T-helper 22 cell (primary cell): Measurements from ENCODE around the gene NELL2.

Experiments
- DNase-seq: peaks from one replicate; pipeline ENCODE4 v3.0.0-alpha.2; 2020; ENCODE audit warnings: low read depth

The NELL2 gene

DNA sequence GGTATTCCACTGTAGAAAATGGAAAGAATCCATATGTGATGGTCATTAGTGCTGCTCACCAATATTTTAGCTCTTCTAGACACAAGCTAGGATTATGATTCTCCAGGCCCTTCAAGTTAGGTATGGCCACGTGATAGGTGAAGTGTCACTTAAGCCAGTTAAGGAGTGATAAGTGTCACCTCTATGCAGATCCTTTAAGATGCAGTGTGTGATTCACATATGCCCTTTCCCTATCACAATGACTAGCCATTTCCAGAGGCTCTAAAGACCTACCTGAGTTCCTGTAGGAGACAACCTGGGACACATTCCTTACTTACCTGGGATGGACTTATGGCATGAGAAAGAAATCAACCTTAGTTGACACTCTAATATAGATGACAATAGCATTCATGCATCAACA lies 343.2 kb downstream of the NELL2 start:
- no peak for DNase-seq

DNA sequence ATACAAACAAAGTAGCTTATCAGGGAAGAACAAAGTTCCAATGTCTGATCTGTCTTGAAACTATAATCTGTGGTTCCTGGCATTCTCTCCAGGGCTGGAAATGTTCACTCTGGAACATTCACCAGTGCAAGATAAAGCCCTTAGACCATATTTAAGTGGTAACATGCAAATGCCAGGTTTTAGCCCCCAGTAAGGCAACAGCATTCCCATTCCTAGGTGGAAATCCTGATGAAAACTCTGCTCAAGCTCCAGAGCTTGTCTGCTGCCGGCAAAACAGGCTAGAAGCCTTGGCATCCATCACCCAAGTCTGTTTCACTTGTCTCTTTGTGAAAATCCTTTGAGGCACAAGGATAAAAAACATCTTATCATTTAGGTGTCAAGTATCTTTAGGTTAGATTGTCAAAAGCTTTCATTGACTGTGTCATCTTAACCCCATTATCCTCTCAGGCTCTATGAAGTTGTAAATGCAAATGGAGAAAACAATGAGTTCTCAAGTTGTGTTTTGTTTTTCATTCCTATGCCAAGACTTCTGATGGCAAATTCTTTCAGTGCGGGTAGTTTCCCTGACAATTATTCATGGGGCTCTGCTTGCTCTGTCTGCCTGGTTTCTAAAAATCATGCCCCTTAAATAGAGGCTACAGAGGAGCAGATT lies 344.7 kb downstream of the NELL2 start:
- no peak for DNase-seq

DNA sequence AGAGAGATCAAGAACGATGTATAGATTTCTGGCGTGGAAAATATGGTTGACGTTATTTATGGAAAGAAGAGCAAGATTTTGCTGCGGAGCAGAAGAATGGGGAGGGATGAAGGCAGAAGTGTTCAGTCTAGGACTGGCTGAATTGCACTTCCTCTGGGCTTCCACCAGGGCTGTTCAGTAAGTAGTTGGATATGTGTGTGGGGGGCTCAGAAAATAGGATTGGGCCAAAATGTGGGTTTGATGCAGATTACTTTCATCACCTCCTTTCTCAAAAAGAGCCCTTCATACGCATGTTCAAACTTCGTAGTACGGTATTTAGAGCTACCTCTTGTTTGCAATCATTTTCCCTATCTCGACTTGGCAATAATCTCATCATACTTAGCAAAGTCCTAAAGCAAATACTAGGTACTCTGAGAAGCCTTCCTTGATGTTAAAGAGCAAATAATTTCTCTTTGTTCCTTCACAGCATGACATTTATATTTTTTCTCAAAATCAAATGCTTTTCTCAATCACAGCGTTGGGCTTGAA lies 349.4 kb downstream of the NELL2 start:
- DNase-seq: no peak

DNA sequence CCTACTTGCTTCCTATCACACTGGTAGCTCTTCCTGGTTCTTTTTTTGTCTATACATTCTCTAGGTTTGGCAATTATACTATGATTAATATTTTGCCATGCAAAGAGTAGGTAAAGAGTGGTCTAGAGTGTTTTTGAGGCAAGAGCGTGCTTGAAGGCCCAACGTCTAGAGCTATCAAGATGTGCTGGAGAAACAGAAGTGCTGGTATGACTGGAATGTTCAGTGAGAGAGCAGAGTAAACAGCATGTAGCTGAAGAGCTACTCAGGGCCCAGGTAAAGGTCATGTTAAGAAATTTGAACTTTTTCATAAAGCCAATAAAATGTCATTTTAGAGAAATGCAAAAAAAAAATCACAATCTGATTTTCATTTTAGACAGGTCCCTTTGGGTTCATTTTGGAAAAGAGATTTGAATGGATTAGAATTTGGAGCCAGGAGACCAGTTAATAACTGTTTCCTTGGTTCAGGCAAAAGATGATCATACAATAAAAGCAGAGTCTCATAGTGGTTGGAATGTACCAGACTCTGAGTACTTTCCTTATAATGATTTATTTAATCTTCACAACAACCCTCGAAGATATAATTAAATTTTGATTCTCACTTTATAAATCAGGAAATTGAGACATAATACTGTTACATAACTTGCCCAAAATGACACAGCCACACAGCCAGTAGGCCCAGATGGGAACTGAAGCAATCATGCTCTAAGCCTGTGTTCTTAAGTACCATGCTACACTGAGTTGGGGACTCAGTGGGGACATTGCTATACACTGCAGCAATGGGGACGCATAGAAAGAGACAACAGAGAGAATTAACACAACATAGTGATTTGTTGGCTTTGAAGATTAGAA lies 350.1 kb downstream of the NELL2 start:
- DNase-seq: no peak

DNA sequence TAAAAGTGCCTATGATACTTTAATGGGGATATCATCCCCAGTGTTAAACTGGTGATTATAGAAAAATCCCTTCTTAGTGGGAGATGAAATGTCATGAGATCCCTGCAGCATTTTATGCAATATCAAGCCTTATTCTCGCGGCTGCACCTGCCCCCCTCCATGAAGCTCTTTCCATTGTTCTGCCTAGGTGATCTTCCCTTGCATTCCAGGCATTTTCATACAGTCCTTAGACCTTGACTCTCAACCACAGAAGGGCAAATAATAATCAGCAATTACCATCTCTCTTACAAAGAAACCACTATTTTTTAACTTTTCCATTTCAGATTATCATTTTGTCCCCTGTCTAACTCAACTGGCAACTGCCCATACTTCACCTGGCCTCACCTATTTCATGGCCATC lies 352.3 kb downstream of the NELL2 start:
- DNase-seq: no peak

DNA sequence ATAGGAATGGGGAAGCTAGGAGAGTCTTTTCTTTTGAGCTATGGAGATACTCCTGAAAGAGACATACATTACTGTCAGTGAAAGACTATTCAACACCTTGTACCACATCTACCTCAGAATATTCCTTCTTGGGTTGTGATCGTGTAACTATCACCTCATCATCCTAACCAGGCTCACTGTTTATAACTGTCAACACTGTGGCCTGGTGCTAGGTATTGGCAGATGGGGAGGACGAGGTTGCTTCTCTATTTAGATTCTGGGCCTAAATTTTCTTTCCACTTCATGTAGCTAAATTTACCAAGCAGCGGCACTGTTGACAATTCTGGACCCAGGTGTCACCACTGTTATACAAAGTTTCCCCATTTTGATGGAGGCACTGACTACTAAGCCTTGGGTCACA lies 354.4 kb downstream of the NELL2 start:
- DNase-seq: no peak

DNA sequence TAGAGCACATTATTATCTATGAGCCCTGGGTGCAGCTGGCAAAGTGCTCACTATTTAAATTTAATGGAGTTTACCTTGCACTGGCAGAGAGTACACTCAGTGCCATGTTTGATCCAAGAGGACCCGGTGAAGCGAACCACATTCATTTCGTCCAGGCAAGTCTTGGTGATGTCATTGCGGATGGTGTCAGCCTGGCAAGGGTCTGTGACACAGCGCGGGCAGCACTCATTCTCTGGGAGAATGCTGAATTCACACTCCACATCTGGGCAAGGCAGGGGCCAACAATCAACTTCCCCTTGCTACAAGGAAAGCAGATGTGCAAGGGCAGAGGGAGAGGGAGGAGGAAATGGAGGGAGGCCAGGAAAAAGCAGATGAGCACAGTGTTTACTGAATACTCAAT lies 356.2 kb downstream of the NELL2 start:
- DNase-seq: no peak

DNA sequence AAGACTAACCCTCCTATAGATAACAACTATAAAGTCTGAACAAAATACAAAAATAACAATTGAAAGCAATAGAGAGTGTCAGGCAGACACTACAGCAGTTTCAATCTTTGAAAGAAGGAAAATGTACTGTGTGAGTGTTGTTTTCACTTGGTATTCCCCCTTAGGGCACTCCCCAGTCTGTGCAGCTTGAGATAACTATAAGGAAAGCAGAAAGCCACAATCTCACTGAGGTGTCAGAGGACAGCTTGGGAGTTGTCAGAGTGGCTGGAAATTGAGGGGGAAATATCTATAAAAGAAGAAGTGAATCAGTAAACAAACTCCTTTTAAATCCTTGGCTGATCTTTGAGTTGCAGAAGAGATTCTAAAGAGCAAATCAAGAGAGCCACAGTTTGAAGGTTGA lies 364.8 kb downstream of the NELL2 start:
- no peak for DNase-seq

DNA sequence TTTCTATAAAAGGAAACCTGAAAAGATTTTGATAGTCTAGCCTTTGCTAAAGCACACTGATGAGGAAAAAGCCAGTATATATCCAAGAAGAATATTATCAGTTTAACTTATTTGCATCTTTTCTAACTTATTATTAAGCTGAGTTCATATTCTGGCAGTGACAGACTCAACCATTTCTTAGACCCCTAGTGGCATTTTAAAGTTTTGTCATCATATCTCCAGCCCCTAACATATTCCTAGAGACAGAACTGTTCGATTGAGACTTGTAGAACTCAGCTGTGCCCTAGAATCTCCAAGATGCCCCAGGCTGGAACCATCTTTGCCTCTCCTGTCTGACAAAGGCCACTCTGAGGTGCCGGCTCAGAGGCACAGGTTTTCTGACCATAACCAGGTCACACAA lies 365.6 kb downstream of the NELL2 start:
- no peak for DNase-seq

DNA sequence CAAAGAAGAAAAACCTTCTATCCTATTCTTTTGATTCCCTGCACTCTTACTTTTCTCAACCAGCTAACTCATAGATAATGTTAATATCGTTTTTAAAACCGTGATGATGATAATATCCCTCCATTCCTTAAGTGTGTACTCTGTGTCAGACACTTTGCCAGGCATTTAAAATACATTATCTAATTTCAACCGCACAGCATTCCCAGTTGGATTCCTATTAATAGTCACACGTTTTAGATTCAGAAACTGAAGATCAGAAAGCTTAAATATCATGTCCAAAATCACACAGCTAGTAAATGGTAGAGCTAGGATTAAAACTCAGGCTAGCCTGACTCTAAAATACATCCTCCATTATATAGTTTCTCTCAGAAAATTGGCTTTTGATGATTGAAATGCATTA lies 366.0 kb downstream of the NELL2 start:
- no peak for DNase-seq

DNA sequence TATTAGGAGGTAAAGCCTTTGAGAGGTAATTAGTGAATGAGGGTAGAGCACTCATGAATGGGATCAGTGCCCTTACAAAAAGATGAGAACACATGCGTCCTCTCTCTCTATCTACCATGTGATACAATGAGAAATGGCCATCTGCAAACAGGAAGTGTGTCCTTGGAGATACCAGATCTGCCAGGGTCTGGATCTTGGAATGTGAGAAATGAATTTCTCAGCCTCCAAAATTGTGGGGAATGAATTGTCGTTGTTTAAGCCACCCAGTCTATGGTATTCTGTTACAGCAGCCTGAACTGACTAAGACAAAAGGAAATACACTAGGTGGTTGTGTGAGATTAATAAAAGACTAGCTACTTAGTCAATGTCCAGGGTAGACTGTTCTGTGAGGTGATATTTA lies 366.6 kb downstream of the NELL2 start:
- no peak for DNase-seq

DNA sequence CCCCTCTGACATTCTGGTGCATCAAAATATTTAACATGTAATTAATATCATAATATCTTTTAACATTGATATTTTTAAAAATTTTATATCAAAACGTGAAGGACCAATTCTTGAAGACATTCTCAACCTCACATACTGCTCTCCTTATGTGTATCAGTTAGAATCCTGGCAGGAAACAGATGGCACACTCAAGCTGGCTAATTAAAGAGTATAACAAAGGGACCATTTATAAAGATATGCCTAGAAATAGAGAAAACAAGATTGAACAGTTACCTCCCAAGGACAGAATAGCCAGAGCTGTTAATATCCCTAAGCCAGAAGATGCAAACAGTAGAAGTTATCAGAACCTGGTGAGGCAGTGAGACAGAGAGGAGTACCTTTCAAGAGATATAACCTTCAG lies 368.7 kb downstream of the NELL2 start:
- no peak for DNase-seq

DNA sequence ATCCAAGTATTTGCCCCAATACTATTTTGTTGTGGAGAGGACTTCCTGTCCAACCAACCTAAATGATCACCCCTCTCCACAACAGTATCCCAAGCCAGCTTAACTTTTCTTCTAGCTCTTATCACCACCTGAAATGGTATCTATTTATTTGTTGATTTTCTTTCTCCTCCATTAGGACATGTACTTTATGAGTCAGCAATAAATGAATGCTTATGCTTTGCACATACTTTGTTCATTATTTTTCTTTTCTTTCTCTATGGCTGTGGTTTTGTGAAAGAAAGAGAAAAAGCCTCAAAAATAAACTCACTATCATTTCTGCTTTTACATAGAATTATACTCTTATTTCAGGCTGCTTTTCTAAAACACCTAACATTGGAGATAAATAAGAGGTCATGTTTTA lies 371.3 kb downstream of the NELL2 start:
- no peak for DNase-seq

DNA sequence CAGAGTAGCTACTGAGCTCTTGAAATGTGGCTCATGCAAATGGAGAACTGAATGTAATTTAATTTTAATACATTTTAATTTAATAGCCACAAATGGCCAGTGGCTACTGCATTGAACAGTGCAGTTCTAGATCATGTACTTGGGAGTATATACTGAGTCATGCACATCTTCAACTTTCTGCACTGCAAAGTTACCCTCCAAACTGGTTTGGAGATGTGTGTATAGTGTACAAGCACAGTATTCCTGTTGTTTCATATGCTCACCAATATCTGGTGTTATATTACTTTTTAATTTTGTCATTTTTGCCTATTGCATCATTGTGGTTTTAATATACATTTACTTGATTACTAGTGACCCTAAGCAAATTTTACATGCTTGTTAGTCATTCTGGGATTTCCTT lies 372.8 kb downstream of the NELL2 start:
- DNase-seq: no peak

DNA sequence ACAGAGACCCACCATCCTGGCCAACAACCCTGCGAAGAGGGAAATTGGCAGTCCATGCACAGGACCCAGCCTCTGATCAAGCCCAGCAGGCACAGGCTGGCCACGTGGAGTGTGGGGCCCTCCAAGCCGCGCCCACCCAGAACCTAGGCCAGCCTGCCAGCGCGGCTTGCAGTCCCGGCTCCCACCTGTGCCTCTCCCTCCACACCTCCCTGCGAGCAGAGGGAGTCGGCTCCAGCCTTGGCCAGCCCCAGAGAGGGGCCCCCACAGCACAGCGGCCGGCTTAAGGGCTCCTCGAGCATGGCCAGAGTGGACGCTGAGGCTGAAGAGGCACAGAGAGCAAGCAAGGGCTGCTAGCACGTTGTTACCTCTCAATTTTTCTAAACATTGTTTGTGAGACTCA lies 373.4 kb downstream of the NELL2 start:
- no peak for DNase-seq

DNA sequence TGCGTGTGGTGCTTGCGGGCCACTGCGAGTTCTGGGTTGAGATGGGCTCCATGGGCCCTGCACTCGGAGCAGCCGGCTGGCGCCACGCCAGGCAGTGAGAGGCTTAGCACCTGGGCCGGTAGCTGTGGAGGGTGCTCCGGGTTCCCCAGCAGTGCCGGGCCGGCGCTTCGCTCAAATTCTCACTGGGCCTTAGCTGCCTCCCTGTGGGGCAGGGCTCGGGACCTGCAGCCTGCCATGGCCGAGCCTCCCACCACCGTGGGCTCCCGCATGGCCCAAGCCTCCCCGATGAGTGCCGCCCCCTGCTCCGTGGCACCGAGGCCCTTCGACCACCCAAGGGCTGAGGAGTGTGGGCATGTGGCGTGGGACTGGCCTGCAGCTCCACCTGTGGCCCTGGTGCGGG lies 375.7 kb downstream of the NELL2 start:
- no peak for DNase-seq

DNA sequence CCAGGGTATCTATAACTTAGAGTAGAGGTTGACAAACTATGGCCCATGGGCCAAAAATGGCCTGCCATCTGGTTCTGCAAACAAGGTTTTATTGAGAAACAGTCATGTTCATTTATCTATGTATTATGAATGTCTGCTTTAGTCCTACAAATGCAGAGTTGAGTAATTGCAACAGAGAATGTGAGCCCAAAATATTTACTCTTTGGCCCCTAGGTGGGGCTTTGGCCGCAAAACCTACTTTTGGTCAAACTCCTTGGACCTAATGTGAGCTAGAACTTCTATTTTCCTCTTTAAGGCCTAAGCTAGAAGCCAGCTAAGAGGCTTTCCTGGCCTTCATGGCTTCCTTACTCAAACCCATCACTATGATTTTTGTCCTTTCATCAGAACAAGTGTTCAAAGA lies 379.1 kb downstream of the NELL2 start:
- DNase-seq: no peak

DNA sequence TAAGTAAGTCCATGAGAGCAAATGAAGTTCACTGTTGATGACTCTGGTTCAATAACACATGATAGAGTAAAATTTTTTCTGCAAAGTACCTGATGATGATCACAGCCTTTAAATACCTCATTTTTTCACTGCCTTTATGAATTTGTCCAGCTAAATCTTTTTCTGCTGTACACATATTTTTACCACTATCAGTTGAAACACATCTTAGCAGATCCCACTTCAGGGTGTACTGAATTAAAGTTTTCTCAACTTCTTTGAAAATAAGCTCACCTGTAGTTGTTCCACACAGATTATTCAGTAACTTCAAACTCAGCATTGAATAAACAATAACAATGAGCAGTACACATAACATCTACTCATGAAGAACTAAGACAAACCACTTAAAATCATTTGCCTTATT lies 385.9 kb downstream of the NELL2 start:
- DNase-seq: no peak

DNA sequence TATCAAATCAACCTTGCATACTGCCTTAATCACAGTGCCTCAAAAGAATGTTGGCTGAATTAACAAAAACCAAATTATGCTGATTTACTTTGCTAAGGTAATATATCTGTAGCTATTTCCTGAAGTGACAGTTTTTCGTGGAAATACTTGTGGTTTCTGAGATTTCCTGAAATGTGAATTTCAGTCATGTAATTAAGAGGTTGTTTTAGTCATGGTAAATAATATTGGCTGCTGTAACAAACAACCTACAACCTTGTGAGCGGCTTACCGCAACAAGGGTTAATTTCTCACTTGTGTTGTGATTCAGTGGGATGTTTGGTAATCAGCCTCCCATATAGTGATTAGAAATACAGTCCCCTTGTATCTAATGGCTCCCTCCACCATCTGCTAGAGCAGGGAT lies 387.9 kb downstream of the NELL2 start:
- no peak for DNase-seq

DNA sequence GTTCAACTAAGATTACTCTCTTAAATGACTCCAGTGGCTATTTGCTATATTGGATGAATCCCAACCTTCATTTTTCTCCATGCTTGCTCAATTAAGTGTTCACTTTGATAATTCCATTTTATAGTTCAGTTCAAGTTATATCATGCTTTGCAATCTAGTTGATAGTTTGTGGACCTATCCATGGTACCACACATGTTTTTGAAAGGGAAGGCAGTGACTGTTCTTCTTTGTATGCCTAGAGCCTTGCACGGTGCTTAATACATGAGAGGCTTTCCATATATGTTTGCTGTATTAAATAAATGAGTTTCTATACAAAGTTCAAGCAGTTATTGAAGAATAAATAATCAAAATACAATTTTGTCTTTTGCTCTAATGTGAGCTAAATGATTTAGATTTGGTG lies 391.3 kb downstream of the NELL2 start:
- DNase-seq: no peak

DNA sequence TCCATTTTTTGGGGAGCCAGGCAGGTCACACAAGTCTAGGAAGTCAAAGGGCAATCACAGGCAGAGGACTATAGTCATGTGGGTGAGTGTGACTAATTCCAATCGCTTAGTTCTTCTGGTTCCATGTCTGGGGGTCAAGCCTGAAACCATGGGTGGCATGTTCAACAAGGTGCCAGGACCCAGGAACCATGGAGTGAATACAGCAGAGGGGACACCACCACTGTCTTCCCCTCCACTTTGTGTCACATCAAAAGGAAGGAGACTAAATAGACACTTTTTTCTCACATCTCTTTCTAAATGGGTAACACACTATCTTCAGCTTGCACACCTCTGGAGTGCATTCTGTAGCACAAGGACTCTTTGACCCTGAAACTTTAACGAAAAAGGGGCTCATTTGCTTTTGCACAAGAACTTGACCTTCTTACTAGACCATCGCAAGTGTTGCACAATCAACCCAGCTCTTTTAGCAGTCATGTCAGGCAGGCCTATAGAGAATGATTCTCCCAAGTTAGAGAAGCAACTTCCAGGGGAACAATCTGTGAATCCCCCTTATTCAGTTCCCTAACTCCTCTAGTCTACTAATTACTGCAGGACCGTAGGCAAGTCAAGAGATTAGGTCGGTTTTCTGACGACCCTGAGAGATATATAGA lies 398.7 kb downstream of the NELL2 start:
- no peak for DNase-seq

DNA sequence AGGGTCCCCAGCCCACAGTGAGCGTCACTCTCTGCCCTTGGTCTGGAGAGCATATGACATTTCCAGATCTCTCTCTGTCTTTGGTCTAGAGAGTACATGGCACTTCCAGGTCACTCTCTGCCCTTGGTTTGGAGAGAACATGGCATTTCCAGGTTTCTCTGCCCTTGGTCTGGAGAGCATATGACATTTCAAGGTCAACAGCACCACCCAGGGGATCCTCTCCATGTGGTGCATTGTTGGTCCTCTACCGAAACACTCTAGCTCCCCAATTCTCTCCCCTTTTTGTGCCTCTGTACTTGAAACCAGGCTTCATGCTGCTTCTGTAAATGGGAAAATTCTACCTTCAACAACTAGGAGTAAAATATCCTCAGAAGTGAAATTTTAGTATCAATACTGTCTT lies 399.4 kb downstream of the NELL2 start:
- no peak for DNase-seq

DNA sequence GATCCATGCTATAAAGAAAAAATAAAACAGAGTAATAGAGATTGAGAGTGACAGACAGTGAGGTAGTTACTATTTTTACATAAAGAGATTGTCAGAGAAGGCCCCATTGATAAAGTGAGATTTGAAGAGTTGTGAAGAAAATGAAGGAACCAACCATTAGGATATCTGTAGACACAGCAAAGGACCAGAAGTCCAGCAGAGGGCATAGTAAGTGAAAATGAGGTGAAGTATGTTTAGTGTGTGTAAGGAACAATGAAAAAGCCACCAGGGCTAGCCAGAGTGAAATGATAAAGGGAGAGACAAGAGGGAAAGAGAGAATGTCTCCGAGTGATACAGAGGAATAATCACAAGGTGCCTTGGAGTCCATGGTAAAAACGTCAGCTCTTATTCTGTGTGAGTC lies 411.0 kb downstream of the NELL2 start:
- DNase-seq: no peak
